Measurements from ENCODE around the gene C3AR1. TPM values are rescaled to one million over a fixed set of nuclear protein-coding genes. Genes with fewer than 3 reads are reported as not detected.
A peak's percentile ranks its signal among the peaks of the same experiment; 100 is the strongest.

The C3AR1 gene
- total and polyA plus RNA-seq, 2 of the 13 experiments (the other 11 are each of a cell fraction or from before 2014, with no cell fraction given) = not detected

DNA sequence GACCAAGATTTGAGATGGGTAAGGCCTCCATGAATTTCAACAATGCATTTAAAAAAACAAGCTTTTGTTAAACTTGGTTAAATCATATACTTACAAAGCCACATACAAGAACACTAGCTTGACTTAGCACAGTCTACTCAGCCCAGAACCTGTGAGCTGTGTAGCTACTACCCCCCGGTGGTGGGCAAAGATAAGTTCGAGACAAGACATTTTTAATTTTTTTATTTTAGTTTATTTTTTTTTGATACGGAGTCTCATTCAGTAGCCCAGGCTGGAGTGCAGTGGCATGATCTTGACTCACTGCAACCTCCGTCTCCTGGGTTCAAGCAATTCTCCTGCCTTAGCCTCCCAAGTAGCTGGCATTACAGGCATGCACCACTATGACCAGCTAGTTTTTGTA lies 12.2 kb upstream of the C3AR1 start:
- no peak overlapping the region for H3K9ac ChIP-seq (ENCODE audit: insufficient read depth, low read depth, low read length)
- H3K27ac ChIP-seq (ENCODE audit: extremely low read length, insufficient read depth, low read length) = no peak overlapping the region
- no peak overlapping the region for H3K4me3 ChIP-seq (replicated peaks in 1 of 3; ENCODE audit: insufficient read depth in 1 of 3, low read depth in 2 of 3, low read length in 3 of 3)
- WGBS (ENCODE audit: low lambda C conversion rate) = 43% methylated on average over 4 of the region's 4 CpGs
- no peak for ATAC-seq
- CTCF ChIA-PET (ENCODE audit: low intra/inter-chr PET ratio, low total read pairs) = interaction anchor here (2.0 kb wide), 1 partner anchor 32 kb away, joined by 10 read pairs; no protein-coding TSS in a partner anchor
- no peak for DNase-seq (ENCODE audit: low spot score)
- no peaks in the 10 kb centered on the region for H3K36me3 ChIP-seq (replicated peaks in 1 of 2; ENCODE audit: control insufficient read depth in 1 of 2, insufficient read depth in 2 of 2, low read length in 2 of 2)
- H3K27me3 ChIP-seq (ENCODE audit: control insufficient read depth in 1 of 2, insufficient read depth in 2 of 2, low read length in 2 of 2) = peaks cover 0 to 2% of the 10 kb centered on the region in 2 experiments; a peak in 2 of 5 replicates
- in situ Hi-C loops (cut with HindIII; ENCODE audit: extremely low pct_ligation_motif_present, low pct_unique_long_range_greater_than_20kb) = no loop called here
- no peak overlapping the region for H3K4me2 ChIP-seq (ENCODE audit: low read depth, low read length)
- H3K4me1 ChIP-seq (ENCODE audit: insufficient read depth, low read length) = peaks cover 18% of the 10 kb centered on the region
- peaks cover 16% of the 10 kb centered on the region for H3K79me2 ChIP-seq (ENCODE audit: insufficient read depth, low read length)
- TF ChIP-seq ZNF749 (CRISPR knock-in tag; IDR thresholded peaks at IDR 0.05; ENCODE audit: borderline replicate concordance) = no peak
- TF ChIP-seq ZNF432 (CRISPR knock-in tag; IDR thresholded peaks at IDR 0.05; ENCODE audit: borderline replicate concordance) = no peak
- no peak for TF ChIP-seq MAF1 (CRISPR knock-in tag; IDR thresholded peaks at IDR 0.05; ENCODE audit: borderline replicate concordance)
- no peak for TF ChIP-seq MAFK (conservative IDR thresholded peaks at IDR 0.05 in 1 of 2, IDR thresholded peaks at IDR 0.05 in 1 of 2; ENCODE audit: low read length in 2 of 2)
- TF ChIP-seq STAG1 (CRISPR knock-in tag; IDR thresholded peaks at IDR 0.05) = peak; percentile 45
- no peak for FAIRE-seq
- no peak overlapping the region for H2AFZ ChIP-seq (ENCODE audit: low read length)
- no peaks in the 10 kb centered on the region for H4K20me1 ChIP-seq (ENCODE audit: insufficient read depth, low read length)
- H3K9me3 ChIP-seq (ENCODE audit: low read length) = no peaks in the 10 kb centered on the region
- BruUV-seq (replicated peaks) = no TSS peak
- POLR2A ChIA-PET = no interaction called here
- intact Hi-C loops (cut with micrococcal nuclease; ENCODE audit: unreplicated experiment) = no loop called here

- ATAC-seq = no peak
- no peak for FAIRE-seq
- WGBS (ENCODE audit: low lambda C conversion rate) = 33% methylated on average over 4 of the region's 4 CpGs
- H3K27ac ChIP-seq (ENCODE audit: extremely low read length, insufficient read depth, low read length) = no peak overlapping the region
- BruUV-seq (replicated peaks) = no TSS peak
- no peak overlapping the region for H2AFZ ChIP-seq (ENCODE audit: low read length)
- no peaks in the 10 kb centered on the region for H3K9me3 ChIP-seq (ENCODE audit: low read length)
- no peaks in the 10 kb centered on the region for H3K36me3 ChIP-seq (replicated peaks in 1 of 2; ENCODE audit: control insufficient read depth in 1 of 2, insufficient read depth in 2 of 2, low read length in 2 of 2)
- in situ Hi-C loops (cut with HindIII; ENCODE audit: extremely low pct_ligation_motif_present, low pct_unique_long_range_greater_than_20kb) (no loop called here), intact Hi-C loops (cut with micrococcal nuclease; ENCODE audit: unreplicated experiment) (no loop called here)
- H3K9ac ChIP-seq (ENCODE audit: insufficient read depth, low read depth, low read length) = no peak overlapping the region
- no peaks in the 10 kb centered on the region for H4K20me1 ChIP-seq (ENCODE audit: insufficient read depth, low read length)
- DNase-seq (ENCODE audit: low spot score) = no peak
- H3K27me3 ChIP-seq (ENCODE audit: control insufficient read depth in 1 of 2, insufficient read depth in 2 of 2, low read length in 2 of 2) = peaks cover 0 to 2% of the 10 kb centered on the region in 2 experiments; a peak in 2 of 5 replicates
- H3K4me1 ChIP-seq (ENCODE audit: insufficient read depth, low read length) = peaks cover 11% of the 10 kb centered on the region
- no peak overlapping the region for H3K4me2 ChIP-seq (ENCODE audit: low read depth, low read length)
- ChIA-PET CTCF (ENCODE audit: low intra/inter-chr PET ratio, low total read pairs) (no interaction called here), POLR2A (no interaction called here)
- H3K4me3 ChIP-seq (replicated peaks in 1 of 3; ENCODE audit: insufficient read depth in 1 of 3, low read depth in 2 of 3, low read length in 3 of 3) = no peak overlapping the region
- H3K79me2 ChIP-seq (ENCODE audit: insufficient read depth, low read length) = peaks cover 5% of the 10 kb centered on the region
- TF ChIP-seq TRIM24 (CRISPR knock-in tag; IDR thresholded peaks at IDR 0.05) (no peak), JUNB (CRISPR knock-in tag; IDR thresholded peaks at IDR 0.05; ENCODE audit: borderline replicate concordance) (no peak), ZNF672 (CRISPR knock-in tag; IDR thresholded peaks at IDR 0.05) (no peak), MED8 (CRISPR knock-in tag; IDR thresholded peaks at IDR 0.05; ENCODE audit: insufficient replicate concordance) (no peak), RBM22 (optimal IDR thresholded peaks at IDR 0.05; ENCODE audit: low read length) (no peak), BCLAF1 (IDR thresholded peaks at IDR 0.05) (no peak), SIN3A (IDR thresholded peaks at IDR 0.05; ENCODE audit: borderline replicate concordance, low read depth, low read length) (no peak), ETV6 (CRISPR knock-in tag; conservative IDR thresholded peaks at IDR 0.05) (no peak)
These were observed 11.0 kb upstream of the C3AR1 start for GRCh38 chr12:8077207-8077606.

All from HepG2 (cell line).